Breast epithelium (tissue), 3 donors: Measurements from ENCODE around the gene PTPRN2.

Experiments used
- CTCF ChIP-seq, 3 donors: fragments of 450-650 bp; IDR thresholded peaks; one replicate each; pipeline ENCODE4 v1.5.1; 2016 to 2017; ENCODE audit warnings: antibody characterized with exemption in 3 of 3, mild to moderate bottlenecking in 3 of 3, moderate library complexity in 3 of 3
- POLR2A ChIP-seq: fragments of 450-650 bp; IDR thresholded peaks from one replicate; pipeline ENCODE4 v1.6.1; 2016; ENCODE audit warnings: antibody characterized with exemption, mild to moderate bottlenecking, moderate library complexity
- POLR2AphosphoS5 ChIP-seq, 3 donors: sonication (generic); formaldehyde crosslinking; IDR thresholded peaks; one replicate each; pipeline ENCODE4 v1.6.1; 2017; ENCODE audit warnings: antibody characterized with exemption in 3 of 3

GRCh38 chr7:158040199-158040598 is 547.4 kb downstream of the PTPRN2 start:
- TF ChIP-seq POLR2AphosphoS5 (IDR thresholded peaks at IDR 0.05): no peak
- no peak for TF ChIP-seq CTCF (IDR thresholded peaks at IDR 0.05)
- TF ChIP-seq POLR2A: no peak
